22Rv1 (cell line): ENCODE results near the gene ADIRF.
"Not testable (repeated sequence)": the region's sequence is repeated elsewhere in the genome, so short reads cannot be mapped to it uniquely, and the experiment has no call there.

ENCODE experiments used
- ZFX ChIP-seq: fragments of 450-650 bp; IDR thresholded peaks from 2 replicates; pipeline ENCODE4 v1.6.1; 2017; ENCODE audit warnings: antibody characterized with exemption, borderline replicate concordance
- TF ChIP-seq, protein P1 (sequence below): fragments of 450-650 bp; IDR thresholded peaks from 2 replicates; pipeline ENCODE4 v1.5.1; 2017; ENCODE audit warnings: mild to moderate bottlenecking

DNA sequence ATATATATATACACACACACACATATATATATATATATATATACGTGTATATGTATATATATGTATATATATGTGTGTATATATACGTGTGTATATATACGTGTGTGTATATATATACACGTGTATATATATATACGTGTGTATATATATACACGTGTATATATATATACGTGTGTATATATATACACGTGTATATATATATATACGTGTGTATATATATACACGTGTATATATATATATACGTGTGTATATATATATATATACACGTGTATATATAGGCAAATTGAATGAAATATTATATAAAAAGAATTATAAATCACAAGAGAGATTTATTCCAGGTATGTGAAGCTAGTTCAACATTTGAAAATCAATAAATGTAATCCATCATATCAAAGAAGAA lies 23.1 kb downstream of the ADIRF start:
- TF ChIP-seq, protein P1, sequence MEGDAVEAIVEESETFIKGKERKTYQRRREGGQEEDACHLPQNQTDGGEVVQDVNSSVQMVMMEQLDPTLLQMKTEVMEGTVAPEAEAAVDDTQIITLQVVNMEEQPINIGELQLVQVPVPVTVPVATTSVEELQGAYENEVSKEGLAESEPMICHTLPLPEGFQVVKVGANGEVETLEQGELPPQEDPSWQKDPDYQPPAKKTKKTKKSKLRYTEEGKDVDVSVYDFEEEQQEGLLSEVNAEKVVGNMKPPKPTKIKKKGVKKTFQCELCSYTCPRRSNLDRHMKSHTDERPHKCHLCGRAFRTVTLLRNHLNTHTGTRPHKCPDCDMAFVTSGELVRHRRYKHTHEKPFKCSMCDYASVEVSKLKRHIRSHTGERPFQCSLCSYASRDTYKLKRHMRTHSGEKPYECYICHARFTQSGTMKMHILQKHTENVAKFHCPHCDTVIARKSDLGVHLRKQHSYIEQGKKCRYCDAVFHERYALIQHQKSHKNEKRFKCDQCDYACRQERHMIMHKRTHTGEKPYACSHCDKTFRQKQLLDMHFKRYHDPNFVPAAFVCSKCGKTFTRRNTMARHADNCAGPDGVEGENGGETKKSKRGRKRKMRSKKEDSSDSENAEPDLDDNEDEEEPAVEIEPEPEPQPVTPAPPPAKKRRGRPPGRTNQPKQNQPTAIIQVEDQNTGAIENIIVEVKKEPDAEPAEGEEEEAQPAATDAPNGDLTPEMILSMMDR = not testable (repeated sequence)
- not testable (repeated sequence) for TF ChIP-seq ZFX
